ENCODE results near the gene KSR1.

KSR1 gene

DNA sequence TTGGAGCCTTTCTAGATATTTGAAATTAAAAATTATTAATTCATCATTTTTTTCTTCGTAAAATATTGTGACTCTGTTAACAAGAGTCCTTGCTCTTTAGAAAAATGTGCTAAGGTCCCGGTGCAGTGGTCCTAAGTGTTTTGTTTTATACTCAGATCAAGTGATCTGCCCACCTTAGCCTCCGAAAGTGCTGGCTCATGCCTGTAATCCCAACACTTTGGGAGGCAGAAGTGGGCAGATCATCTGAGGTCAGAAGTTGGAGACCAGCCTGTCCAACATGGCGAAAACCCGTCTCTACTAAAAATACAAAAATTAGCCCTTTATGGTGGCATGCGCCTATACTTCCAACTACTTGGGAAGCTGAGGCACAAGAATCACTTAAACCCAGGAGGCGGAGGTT lies 92.1 kb downstream of the KSR1 start:
- Histone ChIP-seq H3K4me1 (ENCODE audit: insufficient read depth, low read length) (peaks cover 12% of the 10 kb centered on the region), H3K27ac (ENCODE audit: low read length) (no peak overlapping the region), H3K9me3 (ENCODE audit: insufficient read depth, low read depth, low read length) (no peaks in the 10 kb centered on the region), H3K4me3 (ENCODE audit: low read length) (no peak overlapping the region), H3K27me3 (ENCODE audit: insufficient read depth, low read length) (no peaks in the 10 kb centered on the region), H3K36me3 (ENCODE audit: insufficient read depth, low read depth, low read length) (no peaks in the 10 kb centered on the region), H3K9ac (ENCODE audit: low read depth, low read length) (no peak overlapping the region)

DNA sequence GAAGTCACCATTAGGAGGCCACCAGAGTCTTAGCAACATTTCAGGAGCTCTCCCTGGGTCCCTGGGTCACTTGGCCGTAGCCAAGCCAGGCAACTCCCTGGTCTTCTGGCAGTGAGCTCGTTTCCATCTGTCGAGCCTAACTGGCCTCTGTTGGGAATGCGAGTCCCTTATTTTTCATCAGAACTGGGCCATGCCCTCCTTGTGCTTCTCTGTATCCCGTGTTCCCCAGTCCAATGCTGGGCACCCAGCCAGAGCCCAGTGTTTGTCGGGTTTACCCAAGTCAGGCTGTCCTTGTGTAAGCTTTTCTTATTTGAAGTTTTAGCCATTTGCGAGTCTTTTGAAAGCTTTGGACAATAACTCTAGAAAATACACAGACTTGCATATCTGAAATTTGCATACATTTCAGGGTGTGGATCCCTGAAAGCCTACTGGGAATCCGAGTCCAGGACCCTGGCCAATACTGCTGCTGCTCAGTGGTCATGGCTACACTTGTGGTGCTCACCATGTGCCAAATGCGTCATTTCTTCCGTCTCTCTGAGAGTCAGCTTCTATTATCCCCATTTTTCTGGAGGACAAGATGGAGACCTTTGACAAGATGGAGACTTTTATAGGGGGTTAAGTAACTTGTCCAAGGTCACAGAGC lies 93.1 kb downstream of the KSR1 start:
- Histone ChIP-seq H3K4me1 (ENCODE audit: insufficient read depth, low read length) (peaks cover 12% of the 10 kb centered on the region), H3K4me3 (ENCODE audit: low read length) (no peak overlapping the region), H3K27me3 (ENCODE audit: insufficient read depth, low read length) (no peaks in the 10 kb centered on the region)

DNA sequence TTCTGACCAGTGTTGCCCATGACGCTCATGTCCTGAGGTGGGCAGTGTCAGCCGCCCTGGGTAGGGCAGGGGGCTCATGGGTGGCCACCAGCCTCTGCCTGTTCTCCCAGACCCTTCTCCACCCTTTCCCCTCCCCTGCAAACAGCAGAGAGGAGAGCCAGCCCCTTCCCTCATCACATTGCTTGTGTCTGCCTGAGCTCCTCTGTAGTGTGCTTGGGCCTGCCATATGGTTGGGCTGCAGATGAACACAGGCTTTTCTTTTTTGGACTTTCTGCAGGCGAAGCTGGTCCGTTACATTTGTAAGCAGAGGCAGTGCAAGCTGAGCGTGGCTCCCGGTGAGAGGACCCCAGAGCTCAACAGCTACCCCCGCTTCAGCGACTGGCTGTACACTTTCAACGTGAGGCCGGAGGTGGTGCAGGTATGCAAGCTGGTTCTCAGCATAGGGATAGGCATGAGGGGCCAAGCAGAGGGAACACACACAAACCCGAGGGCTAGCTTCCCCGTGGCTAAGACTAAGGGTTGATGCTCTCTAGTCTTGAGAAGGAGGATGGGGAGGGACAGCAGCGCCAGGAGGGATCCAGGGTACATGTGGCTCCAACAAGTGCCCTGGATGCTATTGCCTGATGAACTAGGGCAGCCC lies 94.2 kb downstream of the KSR1 start:
- Histone ChIP-seq H3K9me3 (ENCODE audit: insufficient read depth, low read depth, low read length) (no peaks in the 10 kb centered on the region), H3K9ac (ENCODE audit: low read depth, low read length) (no peak overlapping the region), H3K27me3 (ENCODE audit: insufficient read depth, low read length) (no peaks in the 10 kb centered on the region), H3K4me1 (ENCODE audit: insufficient read depth, low read length) (peaks cover 10% of the 10 kb centered on the region), H3K27ac (ENCODE audit: low read length) (no peak overlapping the region), H3K36me3 (ENCODE audit: insufficient read depth, low read depth, low read length) (peaks cover 4% of the 10 kb centered on the region; the same call in 1 of the 2 replicates), H3K4me3 (ENCODE audit: low read length) (no peak overlapping the region)

More for the DNA sequence above, 93.1 kb downstream of the KSR1 start:
- H3K9me3 ChIP-seq (ENCODE audit: insufficient read depth, low read depth, low read length), result no peaks in the 10 kb centered on the region
- H3K36me3 ChIP-seq (ENCODE audit: insufficient read depth, low read depth, low read length), result peaks cover 4% of the 10 kb centered on the region; the same call in 1 of the 2 replicates
- no peak overlapping the region for H3K9ac ChIP-seq (ENCODE audit: low read depth, low read length)
- H3K27ac ChIP-seq (ENCODE audit: low read length), result no peak overlapping the region

DNA sequence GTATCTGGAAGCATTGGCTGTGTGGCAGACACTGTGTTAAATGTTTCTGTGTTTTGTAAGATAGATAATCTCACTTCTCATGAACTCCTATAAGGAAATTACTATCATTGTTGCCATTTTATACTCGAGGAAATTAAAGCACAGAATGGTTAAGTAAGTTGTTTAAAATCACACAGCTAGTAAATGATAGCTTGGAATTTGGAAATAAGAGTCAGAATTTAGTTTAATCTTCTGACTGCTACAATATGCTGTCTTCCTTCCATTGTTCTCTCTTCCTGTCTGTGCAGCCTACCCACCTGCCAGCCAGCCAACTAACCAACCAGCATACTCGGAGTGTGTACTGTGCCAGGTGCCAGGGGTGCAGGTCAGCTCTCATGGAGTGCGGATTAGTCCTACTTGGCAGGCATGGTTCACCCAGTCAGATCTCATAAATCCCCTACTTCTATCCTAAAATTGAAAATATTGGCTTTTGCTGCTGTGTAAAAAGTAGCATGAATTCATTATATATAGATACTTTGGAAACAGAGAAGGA lies 94.8 kb downstream of the KSR1 start:
- no peak overlapping the region for H3K4me3 ChIP-seq (ENCODE audit: low read length)
- H3K4me1 ChIP-seq (ENCODE audit: insufficient read depth, low read length), result peaks cover 8% of the 10 kb centered on the region; the same call in 1 of the 2 replicates
- H3K36me3 ChIP-seq (ENCODE audit: insufficient read depth, low read depth, low read length), result peaks cover 4% of the 10 kb centered on the region; the same call in 1 of the 2 replicates
- H3K9ac ChIP-seq (ENCODE audit: low read depth, low read length), result no peak overlapping the region
- H3K27me3 ChIP-seq (ENCODE audit: insufficient read depth, low read length), result no peaks in the 10 kb centered on the region
- no peak overlapping the region for H3K27ac ChIP-seq (ENCODE audit: low read length)
- H3K9me3 ChIP-seq (ENCODE audit: insufficient read depth, low read depth, low read length), result no peaks in the 10 kb centered on the region

DNA sequence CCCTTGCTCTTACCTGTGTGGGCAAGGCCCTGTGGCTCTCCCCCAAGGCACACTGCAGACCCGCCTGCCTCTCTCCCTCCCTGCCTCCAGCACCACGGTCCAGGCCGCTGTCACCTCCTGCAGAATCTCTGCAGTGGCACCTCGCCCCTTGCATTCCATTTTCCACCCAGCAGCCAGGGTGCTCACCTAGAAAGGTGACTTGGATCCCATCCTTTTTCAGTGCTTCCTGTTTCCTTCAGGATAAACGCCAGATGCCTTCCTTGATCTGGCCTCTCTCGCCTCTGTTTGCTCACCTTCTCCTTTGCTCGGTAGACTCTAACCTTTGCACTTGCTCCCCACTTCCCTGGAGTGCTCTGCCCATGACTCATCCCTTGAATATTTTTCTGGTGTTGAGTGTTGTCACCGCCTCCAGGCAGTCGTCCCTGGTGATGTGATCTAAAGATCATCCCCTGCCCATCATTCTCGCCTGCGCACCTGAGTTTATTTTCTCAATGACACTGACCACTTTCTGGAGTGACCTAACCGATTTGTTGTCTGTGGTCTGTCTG lies 95.5 kb downstream of the KSR1 start:
- H3K27ac ChIP-seq (ENCODE audit: low read length), result no peak overlapping the region
- H3K9me3 ChIP-seq (ENCODE audit: insufficient read depth, low read depth, low read length), result no peaks in the 10 kb centered on the region
- no peak overlapping the region for H3K4me3 ChIP-seq (ENCODE audit: low read length)
- no peak overlapping the region for H3K9ac ChIP-seq (ENCODE audit: low read depth, low read length)
- H3K27me3 ChIP-seq (ENCODE audit: insufficient read depth, low read length), result no peaks in the 10 kb centered on the region
- H3K36me3 ChIP-seq (ENCODE audit: insufficient read depth, low read depth, low read length), result peaks cover 4% of the 10 kb centered on the region; the same call in 1 of the 2 replicates
- peaks cover 8% of the 10 kb centered on the region; the same call in 1 of the 2 replicates for H3K4me1 ChIP-seq (ENCODE audit: insufficient read depth, low read length)

DNA sequence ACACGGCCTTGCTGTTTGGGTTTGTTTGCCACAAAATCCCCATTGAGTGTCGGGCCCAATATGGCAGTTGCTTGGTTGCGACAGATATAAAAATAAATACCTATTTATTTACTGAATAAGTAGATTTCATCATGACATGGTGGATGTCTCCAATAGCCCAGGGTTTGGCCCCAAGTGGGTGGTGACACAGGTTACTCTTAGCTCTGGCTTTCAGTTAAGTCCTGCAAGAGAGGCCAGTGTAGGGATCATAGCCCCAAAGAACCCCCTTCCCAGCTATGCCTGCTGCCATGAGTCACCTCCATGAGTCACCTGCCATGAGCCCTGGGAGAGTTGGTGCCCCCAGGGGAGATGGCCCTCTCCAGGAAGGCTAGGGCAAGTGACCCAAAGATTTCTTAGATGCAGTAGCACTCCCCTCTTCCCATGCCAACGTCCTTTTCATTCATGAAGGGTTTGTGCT lies 96.1 kb downstream of the KSR1 start:
- Histone ChIP-seq H3K4me1 (ENCODE audit: insufficient read depth, low read length) (peaks cover 8% of the 10 kb centered on the region; the same call in 1 of the 2 replicates), H3K27me3 (ENCODE audit: insufficient read depth, low read length) (no peaks in the 10 kb centered on the region), H3K9me3 (ENCODE audit: insufficient read depth, low read depth, low read length) (no peaks in the 10 kb centered on the region), H3K4me3 (ENCODE audit: low read length) (no peak overlapping the region), H3K9ac (ENCODE audit: low read depth, low read length) (no peak overlapping the region), H3K36me3 (ENCODE audit: insufficient read depth, low read depth, low read length) (peaks cover 4% of the 10 kb centered on the region; the same call in 1 of the 2 replicates), H3K27ac (ENCODE audit: low read length) (no peak overlapping the region)

DNA sequence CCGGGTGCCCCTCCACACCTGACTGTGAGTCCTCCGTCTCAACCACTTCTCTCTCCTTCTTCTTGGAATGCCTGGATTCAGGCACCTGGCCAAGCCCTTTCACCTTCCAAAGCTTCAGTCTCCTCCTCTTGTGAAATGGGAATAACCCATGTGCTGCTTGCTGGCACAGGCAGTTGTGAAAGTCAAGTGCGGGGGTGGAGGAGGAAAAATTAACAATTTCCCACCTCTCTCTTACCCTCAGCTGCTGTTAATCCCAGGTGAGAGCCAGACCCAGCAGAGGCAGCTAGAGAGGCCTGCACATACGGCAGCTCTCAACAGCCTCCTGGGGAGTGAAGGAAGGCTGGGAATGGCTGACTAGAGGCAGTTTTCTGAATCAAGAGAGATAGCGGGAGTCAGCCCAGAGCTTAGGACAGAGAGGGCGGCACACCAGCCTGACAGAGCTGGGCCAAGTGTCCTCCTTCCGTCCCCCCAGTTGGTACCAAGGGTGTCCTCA lies 96.8 kb downstream of the KSR1 start:
- peaks cover 4% of the 10 kb centered on the region; the same call in 1 of the 2 replicates for H3K36me3 ChIP-seq (ENCODE audit: insufficient read depth, low read depth, low read length)
- no peaks in the 10 kb centered on the region for H3K27me3 ChIP-seq (ENCODE audit: insufficient read depth, low read length)
- no peak overlapping the region for H3K27ac ChIP-seq (ENCODE audit: low read length)
- no peaks in the 10 kb centered on the region for H3K9me3 ChIP-seq (ENCODE audit: insufficient read depth, low read depth, low read length)
- no peak overlapping the region for H3K9ac ChIP-seq (ENCODE audit: low read depth, low read length)
- no peak overlapping the region for H3K4me3 ChIP-seq (ENCODE audit: low read length)
- H3K4me1 ChIP-seq (ENCODE audit: insufficient read depth, low read length), result peaks cover 8% of the 10 kb centered on the region; the same call in 1 of the 2 replicates

DNA sequence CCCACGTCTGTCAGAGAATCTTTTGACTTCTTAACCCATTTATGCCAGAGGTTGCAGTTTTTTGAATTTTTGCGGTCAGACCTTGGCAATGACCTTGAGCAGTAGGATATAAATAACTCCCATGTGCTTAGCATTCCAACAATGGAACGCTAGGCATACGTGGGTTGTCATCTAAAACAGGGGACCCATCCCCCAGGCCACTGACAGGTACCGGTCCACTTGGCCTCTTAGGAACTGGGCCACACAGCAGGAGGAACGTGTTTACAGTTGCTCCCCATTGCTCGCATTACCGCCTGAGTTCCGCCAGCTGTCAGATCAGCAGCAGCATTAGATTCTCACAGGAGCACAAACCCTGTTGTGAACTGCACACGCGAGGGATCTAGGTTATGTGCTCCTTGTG lies 97.9 kb downstream of the KSR1 start:
- Histone ChIP-seq H3K36me3 (ENCODE audit: insufficient read depth, low read depth, low read length) (peaks cover 4% of the 10 kb centered on the region; the same call in 1 of the 2 replicates), H3K27me3 (ENCODE audit: insufficient read depth, low read length) (no peaks in the 10 kb centered on the region), H3K27ac (ENCODE audit: low read length) (no peak overlapping the region), H3K4me3 (ENCODE audit: low read length) (no peak overlapping the region), H3K4me1 (ENCODE audit: insufficient read depth, low read length) (peaks cover 8% of the 10 kb centered on the region; the same call in 1 of the 2 replicates), H3K9ac (ENCODE audit: low read depth, low read length) (no peak overlapping the region), H3K9me3 (ENCODE audit: insufficient read depth, low read depth, low read length) (no peaks in the 10 kb centered on the region)

DNA sequence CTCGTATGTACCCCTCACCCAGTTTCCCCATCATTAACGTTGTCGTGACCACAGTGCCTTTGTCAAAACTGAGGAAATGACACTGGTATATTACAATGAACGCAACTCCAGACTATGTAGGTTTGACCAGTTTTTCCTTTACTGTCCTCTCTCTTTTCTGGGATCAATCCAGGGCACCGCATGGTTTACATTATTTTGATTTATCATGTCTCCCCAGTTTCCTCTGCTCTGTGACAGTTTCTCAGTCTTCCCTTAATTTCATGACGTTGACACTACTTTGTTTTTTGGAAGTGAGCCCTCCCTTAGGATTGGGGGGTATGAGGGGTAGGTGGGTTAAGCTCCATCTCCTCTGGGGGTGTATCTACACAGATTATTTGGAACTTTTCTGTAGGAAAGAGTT lies 98.7 kb downstream of the KSR1 start:
- Histone ChIP-seq H3K27me3 (ENCODE audit: insufficient read depth, low read length) (no peaks in the 10 kb centered on the region), H3K9me3 (ENCODE audit: insufficient read depth, low read depth, low read length) (no peaks in the 10 kb centered on the region), H3K4me1 (ENCODE audit: insufficient read depth, low read length) (peaks cover 8% of the 10 kb centered on the region; the same call in 1 of the 2 replicates), H3K9ac (ENCODE audit: low read depth, low read length) (no peak overlapping the region), H3K36me3 (ENCODE audit: insufficient read depth, low read depth, low read length) (peaks cover 4% of the 10 kb centered on the region; the same call in 1 of the 2 replicates), H3K27ac (ENCODE audit: low read length) (no peak overlapping the region), H3K4me3 (ENCODE audit: low read length) (no peak overlapping the region)

DNA sequence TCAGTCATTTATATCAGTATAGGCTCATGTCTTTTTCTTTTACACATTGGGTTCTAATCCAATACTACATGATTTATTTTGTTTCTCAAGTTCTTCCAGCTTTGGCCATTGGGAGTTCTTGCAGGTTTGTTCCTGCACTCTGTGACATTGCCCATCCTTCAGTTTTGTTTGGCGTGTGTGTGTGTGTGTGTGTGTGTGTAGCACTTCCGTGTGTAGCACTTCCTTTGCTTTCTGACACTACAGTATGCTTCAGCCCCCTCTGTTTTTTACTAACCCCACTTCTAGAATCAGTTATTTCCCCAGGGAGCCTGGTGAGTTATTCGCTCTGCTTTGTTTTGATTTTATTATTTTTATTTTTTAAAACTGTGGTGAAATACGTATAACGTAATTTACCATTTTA lies 99.1 kb downstream of the KSR1 start:
- no peak overlapping the region for H3K27ac ChIP-seq (ENCODE audit: low read length)
- H3K9me3 ChIP-seq (ENCODE audit: insufficient read depth, low read depth, low read length), result no peaks in the 10 kb centered on the region
- H3K9ac ChIP-seq (ENCODE audit: low read depth, low read length), result no peak overlapping the region
- peaks cover 4% of the 10 kb centered on the region; the same call in 1 of the 2 replicates for H3K36me3 ChIP-seq (ENCODE audit: insufficient read depth, low read depth, low read length)
- H3K4me1 ChIP-seq (ENCODE audit: insufficient read depth, low read length), result peaks cover 8% of the 10 kb centered on the region; the same call in 1 of the 2 replicates
- no peak overlapping the region for H3K4me3 ChIP-seq (ENCODE audit: low read length)
- H3K27me3 ChIP-seq (ENCODE audit: insufficient read depth, low read length), result no peaks in the 10 kb centered on the region

DNA sequence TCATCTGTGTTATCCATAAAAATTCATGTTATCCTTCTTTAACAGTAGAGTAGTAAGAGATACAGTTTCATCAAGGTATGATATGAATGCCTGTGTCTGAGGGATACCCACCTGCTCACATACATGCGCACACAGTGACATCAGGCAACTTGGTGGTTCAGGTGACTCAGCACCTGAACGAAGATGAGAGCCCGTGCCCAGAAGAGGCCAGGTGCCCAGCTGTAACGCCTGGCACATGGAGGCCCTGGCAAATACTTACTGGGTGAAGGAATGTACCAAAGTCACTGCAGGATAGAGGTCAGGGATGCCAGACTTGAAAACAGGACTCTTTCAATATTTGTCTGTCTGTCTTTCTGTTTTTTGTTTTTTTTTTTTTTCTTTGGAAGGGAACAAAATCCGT lies 102.1 kb downstream of the KSR1 start:
- Histone ChIP-seq H3K9me3 (ENCODE audit: insufficient read depth, low read depth, low read length) (no peaks in the 10 kb centered on the region), H3K4me3 (ENCODE audit: low read length) (no peak overlapping the region), H3K36me3 (ENCODE audit: insufficient read depth, low read depth, low read length) (peaks cover 4% of the 10 kb centered on the region; the same call in 1 of the 2 replicates), H3K27ac (ENCODE audit: low read length) (no peak overlapping the region), H3K27me3 (ENCODE audit: insufficient read depth, low read length) (no peaks in the 10 kb centered on the region), H3K4me1 (ENCODE audit: insufficient read depth, low read length) (no peaks in the 10 kb centered on the region), H3K9ac (ENCODE audit: low read depth, low read length) (no peak overlapping the region)

Measured in iPS-20b (cell line).